ENCODE results near the gene PLXNA4.

GRCh38 chr7:132125096-132125495 is 451.2 kb downstream of the PLXNA4 start:
- TF ChIP-seq GATA2 (IDR thresholded peaks at IDR 0.05; ENCODE audit: low read depth, low read length) (no peak), GATA3 (IDR thresholded peaks at IDR 0.05; ENCODE audit: low read depth, low read length) (no peak)

All from SH-SY5Y (cell line).